LNCaP clone FGC (cell line): ENCODE measurements around the gene HDAC11.

Experiments
- DNase-seq: peaks from one replicate; pipeline ENCODE4 v3.0.0-alpha.2; 2011; ENCODE audit warnings: low read depth
- H3K4me3 ChIP-seq: 2 replicates; pipeline ENCODE4 v1.5.1; 2011; ENCODE audit warnings: mild to moderate bottlenecking, low read depth, low read length, control low read depth
- CTCF ChIP-seq: IDR thresholded peaks from 2 replicates; pipeline ENCODE4 v1.5.1; 2012; ENCODE audit warnings: mild to moderate bottlenecking; ENCODE audit not compliant: control insufficient read depth, insufficient read depth; ENCODE audit errors: extremely low read depth

The HDAC11 gene

DNA sequence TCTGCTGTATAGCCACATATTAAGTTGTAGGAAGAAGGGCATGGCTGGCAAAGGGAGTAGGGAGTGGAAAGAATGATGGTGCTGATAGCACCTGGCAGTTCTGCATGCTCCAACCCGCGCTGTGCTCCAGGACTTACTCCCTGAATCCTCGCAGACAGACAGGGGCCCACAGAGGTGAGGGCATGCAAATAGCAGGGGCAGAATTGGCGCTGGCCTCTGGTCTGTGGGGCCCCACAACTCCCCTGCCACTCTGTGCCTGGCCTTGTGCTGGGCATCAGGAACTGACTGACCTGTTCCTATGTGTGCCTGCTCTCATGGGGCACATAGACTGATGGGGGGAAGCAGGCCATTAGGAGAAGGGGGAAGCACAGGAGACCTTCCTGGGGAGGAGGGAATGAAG lies 20.9 kb downstream of the HDAC11 start:
- no peak overlapping the region for H3K4me3 ChIP-seq
- DNase-seq: no peak
- TF ChIP-seq CTCF: no peak

DNA sequence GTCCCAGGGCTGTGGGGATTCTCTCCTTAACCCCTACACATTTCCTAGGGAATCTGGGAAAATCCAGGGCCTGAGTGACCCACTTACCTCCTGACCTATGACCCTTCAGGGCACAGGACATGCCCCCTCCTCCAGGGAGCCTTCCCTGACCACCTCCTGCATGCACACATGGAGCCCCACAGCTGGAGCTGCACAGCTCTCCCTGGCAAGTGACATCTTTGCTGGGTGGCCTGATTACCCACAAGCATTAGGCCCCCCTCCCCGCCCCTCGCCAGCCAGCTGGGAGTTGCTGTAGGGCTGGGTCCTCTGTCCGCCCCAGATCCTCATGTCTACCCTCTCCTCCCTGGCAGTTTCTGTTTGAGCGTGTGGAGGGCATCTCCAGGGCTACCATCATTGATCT lies 21.4 kb downstream of the HDAC11 start:
- DNase-seq: no peak

DNA sequence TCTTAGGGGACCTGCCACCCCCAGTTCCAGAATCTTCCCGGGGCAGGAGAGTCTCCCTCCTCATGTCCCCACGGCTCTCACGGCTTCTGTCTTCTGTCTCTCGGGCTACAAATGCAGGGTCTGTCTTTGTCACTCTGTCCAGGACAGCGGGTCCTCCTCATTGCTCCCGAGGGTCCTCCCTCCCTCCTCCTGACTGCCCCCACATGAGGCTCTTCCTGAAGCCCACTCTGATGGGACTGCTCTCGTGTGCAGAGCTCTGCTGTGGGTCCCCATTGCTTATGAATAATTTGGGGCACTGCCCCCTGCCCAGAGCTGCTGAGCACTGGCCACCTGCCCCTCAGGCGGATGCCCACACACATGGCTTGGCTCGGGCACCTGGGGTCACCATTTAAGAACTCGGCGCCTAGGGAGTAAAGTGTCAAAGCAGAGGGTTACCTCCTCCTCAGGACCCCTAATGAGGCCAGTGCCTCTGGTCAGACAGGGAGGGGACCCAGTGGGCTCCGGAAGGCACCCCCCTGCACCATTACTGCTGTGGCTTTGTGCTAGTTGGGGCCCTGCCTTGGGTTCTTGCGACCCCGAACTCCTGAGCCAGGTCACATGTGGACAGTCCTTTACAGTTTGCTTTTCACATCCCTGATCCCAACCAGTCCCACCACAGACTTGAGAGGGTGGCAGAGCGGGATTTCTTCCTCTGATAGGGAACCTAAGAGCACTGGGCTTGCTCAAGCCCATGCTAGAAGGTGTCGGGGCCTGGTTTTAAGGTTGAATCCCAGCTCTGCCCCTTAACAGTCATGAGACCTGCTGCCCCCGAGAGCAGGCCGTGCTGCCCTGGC lies 22.1 kb downstream of the HDAC11 start:
- TF ChIP-seq CTCF: no peak
- DNase-seq: no peak
- H3K4me3 ChIP-seq: no peak overlapping the region

More for the DNA sequence above, 21.4 kb downstream of the HDAC11 start:
- no peak for TF ChIP-seq CTCF
- H3K4me3 ChIP-seq: no peak overlapping the region

DNA sequence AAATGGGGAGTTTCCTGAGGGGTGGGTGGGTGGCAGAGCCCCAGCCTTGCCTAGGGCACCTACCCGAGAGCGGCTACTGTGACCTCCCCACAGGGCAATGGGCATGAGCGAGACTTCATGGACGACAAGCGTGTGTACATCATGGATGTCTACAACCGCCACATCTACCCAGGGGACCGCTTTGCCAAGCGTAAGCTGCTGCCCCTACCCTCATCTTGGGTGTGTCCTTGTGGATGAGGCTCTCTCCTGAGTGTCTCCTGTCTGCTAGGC lies 22.6 kb downstream of the HDAC11 start:
- TF ChIP-seq CTCF: no peak
- DNase-seq: no peak
- H3K4me3 ChIP-seq: no peak overlapping the region

- no peak for TF ChIP-seq CTCF
- no peak overlapping the region for H3K4me3 ChIP-seq
- DNase-seq: no peak
Observed at GRCh38 chr3:13504161-13504831, 24.2 kb downstream of the HDAC11 start.

DNA sequence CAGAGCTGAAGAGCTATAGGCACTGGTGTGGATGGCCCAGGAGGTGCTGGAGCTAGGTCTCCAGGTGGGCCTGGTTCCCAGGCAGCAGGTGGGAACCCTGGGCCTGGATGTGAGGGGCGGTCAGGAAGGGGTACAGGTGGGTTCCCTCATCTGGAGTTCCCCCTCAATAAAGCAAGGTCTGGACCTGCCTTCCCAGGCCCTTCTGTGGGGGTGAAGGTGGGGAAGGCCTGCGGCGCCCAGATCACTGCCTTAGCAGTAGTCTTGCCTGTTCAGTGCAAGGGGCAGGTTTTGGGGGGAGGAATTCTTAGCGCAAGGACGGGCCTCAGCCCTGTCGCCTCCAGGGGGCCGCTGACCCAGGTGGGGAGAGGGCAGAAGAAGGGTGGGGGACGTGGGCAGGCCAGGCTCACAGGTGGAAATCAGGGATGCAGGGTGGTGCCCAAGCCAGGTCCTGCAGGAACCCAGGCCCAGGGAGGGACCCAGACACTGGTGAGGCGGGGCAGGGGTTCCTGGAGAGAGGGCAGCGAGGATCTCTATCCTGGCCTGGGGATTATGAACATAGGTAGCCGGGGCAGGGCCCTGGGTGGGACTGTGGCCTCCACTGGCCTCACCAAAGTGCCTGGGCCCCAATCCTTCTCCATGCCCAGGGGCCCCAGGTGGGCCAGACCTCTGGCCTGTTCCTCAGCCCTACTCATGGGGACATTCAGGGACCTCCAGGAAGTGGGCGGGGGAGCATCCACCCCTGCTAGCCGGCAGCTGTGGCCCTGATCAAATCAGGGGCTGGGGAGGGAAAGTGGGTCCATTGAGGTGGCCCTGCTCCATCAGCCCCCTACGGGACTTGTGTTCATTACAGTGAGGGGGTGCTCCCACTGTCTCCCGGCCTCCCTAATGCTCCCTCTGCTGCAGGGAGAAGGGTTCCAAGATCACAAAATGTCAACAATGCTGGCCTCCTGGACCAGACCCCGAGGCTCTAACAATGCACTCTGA lies 25.3 kb downstream of the HDAC11 start:
- H3K4me3 ChIP-seq: no peak overlapping the region
- TF ChIP-seq CTCF: no peak
- no peak for DNase-seq
